H1 (cell line): Measurements from ENCODE around the gene TPST2. TPM values are rescaled to one million over a fixed set of nuclear protein-coding genes. Genes with fewer than 3 reads are reported as not detected.

Source experiments
- CTCF ChIA-PET: fragments of 300-600 bp; sonication (Branson Sonifier 250); formaldehyde crosslinking; loops from one replicate; lab custom pipeline; 2021; ENCODE audit not compliant: partially characterized antibody; lab: Charles Lee
- POLR2A ChIA-PET: fragments of 300-600 bp; sonication (Branson Sonifier 250); formaldehyde crosslinking; loops from one replicate; lab custom pipeline; 2021; ENCODE audit warnings: inconsistent platforms; ENCODE audit not compliant: partially characterized antibody; lab: Charles Lee
- DNase-seq, 2 experiments: peaks; one replicate each; pipeline versions ENCODE4 v3.0.0 to v3.0.0-alpha.2; 2010 to 2022; ENCODE audit warnings: low spot score in 2 of 2, low read depth in 1 of 2, mixed read lengths in 1 of 2
- FAIRE-seq: peaks from 2 replicates; lab custom pipeline; 2011; peaks lifted over from hg19 to GRCh38; lab: Jason Lieb, UNC
- H2AFZ ChIP-seq: 2 replicates; pipeline ENCODE4 v1.8.1; 2012; ENCODE audit warnings: low read length, inconsistent platforms
- H2AK5ac ChIP-seq: 2 replicates; pipeline ENCODE4 v1.6.1; 2013; ENCODE audit warnings: low read depth, low read length
- H2BK120ac ChIP-seq: replicated peaks from 2 replicates; pipeline ENCODE3; 2013; ENCODE audit warnings: low read depth, low read length, inconsistent platforms
- H2BK12ac ChIP-seq: 2 replicates; pipeline ENCODE4 v1.6.1; 2013; ENCODE audit warnings: low read depth, low read length
- H2BK15ac ChIP-seq: 2 replicates; pipeline ENCODE4 v1.6.1; 2013; ENCODE audit warnings: low read length
- H2BK20ac ChIP-seq: 2 replicates; pipeline ENCODE4 v1.6.1; 2013; ENCODE audit warnings: low read length
- H2BK5ac ChIP-seq: 2 replicates; pipeline ENCODE4 v1.6.1; 2013; ENCODE audit warnings: low read depth, low read length
- H3K14ac ChIP-seq: 2 replicates; pipeline ENCODE4 v1.6.1; 2013; ENCODE audit warnings: inconsistent platforms; ENCODE audit not compliant: insufficient read length
- H3K18ac ChIP-seq: 2 replicates; pipeline ENCODE4 v1.6.1; 2013; ENCODE audit warnings: low read length; ENCODE audit errors: extremely low read depth
- H3K23ac ChIP-seq: 2 replicates; pipeline ENCODE4 v1.6.1; 2013; ENCODE audit warnings: inconsistent platforms; ENCODE audit not compliant: insufficient read length
- H3K23me2 ChIP-seq: 2 replicates; pipeline ENCODE4 v1.6.1; 2013; ENCODE audit warnings: low read depth, low read length
- H3K27ac ChIP-seq: 2 replicates; pipeline ENCODE4 v1.6.1; 2011; ENCODE audit warnings: low read depth, low read length, inconsistent platforms
- H3K27me3 ChIP-seq, 4 experiments: replicated peaks in 1 of 4; 1 replicate in 1 of 4; 2 replicates in 3 of 4; pipeline versions ENCODE4 v1.6.1 to v1.8.1; 2011 to 2013; ENCODE audit warnings: low read length in 3 of 4, mild to moderate bottlenecking in 3 of 4, inconsistent platforms in 2 of 4, mixed read lengths in 2 of 4, moderate library complexity in 1 of 4; ENCODE audit not compliant: control insufficient read depth in 3 of 4, insufficient read depth in 3 of 4; ENCODE audit errors: extremely low read depth in 1 of 4
- H3K36me3 ChIP-seq, 4 experiments: 2 replicates each; pipeline versions ENCODE4 v1.6.1 to v1.8.1; 2011 to 2013; ENCODE audit warnings: mild to moderate bottlenecking in 4 of 4, low read length in 3 of 4, moderate library complexity in 2 of 4, control low read depth in 1 of 4, inconsistent platforms in 1 of 4; ENCODE audit not compliant: insufficient read depth in 4 of 4, control insufficient read depth in 2 of 4
- H3K4ac ChIP-seq: replicated peaks from 2 replicates; pipeline ENCODE3; 2013; ENCODE audit warnings: low read length, low read depth, mixed read lengths, inconsistent platforms; ENCODE audit not compliant: insufficient read length
- H3K4me1 ChIP-seq, 4 experiments: replicated peaks in 1 of 4; 1 replicate in 1 of 4; 2 replicates in 3 of 4; pipeline versions ENCODE4 v1.6.1 to v1.8.1; 2011 to 2013; ENCODE audit warnings: low read length in 3 of 4, inconsistent platforms in 2 of 4, mixed read lengths in 1 of 4; ENCODE audit not compliant: insufficient read depth in 4 of 4, control insufficient read depth in 3 of 4
- H3K4me2 ChIP-seq, 2 experiments: 2 replicates each; pipeline versions ENCODE4 v1.6.1 to v1.8.1; 2011 to 2013; ENCODE audit warnings: low read depth in 2 of 2, low read length in 2 of 2, control low read depth in 1 of 2, inconsistent platforms in 1 of 2, mild to moderate bottlenecking in 1 of 2; ENCODE audit not compliant: insufficient read depth in 1 of 2
- H3K4me3 ChIP-seq, 4 experiments: fragments of 200-600, 300-600 bp in 1 of 4; sonication (generic), shearing (Covaris generic), sonication (Bioruptor Twin) in 1 of 4; 2 replicates each; pipeline versions ENCODE4 v1.5.1 to v1.8.1; 2011 to 2016; ENCODE audit warnings: low read length in 4 of 4, low read depth in 3 of 4, control low read depth in 2 of 4, inconsistent platforms in 2 of 4, mild to moderate bottlenecking in 2 of 4, mixed read lengths in 1 of 4, moderate library complexity in 1 of 4; ENCODE audit not compliant: insufficient read depth in 2 of 4; ENCODE audit errors: extremely low read depth in 1 of 4
- H3K56ac ChIP-seq: replicated peaks from 2 replicates; pipeline ENCODE3; 2013; ENCODE audit warnings: low read depth, mild to moderate bottlenecking, mixed read lengths, low read length, inconsistent platforms; ENCODE audit not compliant: insufficient read length
- H3K79me1 ChIP-seq: 2 replicates; pipeline ENCODE4 v1.6.1; 2013; ENCODE audit warnings: low read depth, low read length, control low read depth
- H3K79me2 ChIP-seq, 2 experiments: 2 replicates each; pipeline versions ENCODE4 v1.6.1 to v1.8.1; 2012 to 2013; ENCODE audit warnings: low read length in 2 of 2, mild to moderate bottlenecking in 2 of 2, inconsistent platforms in 1 of 2; ENCODE audit not compliant: insufficient read depth in 2 of 2, control insufficient read depth in 1 of 2
- H3K9ac ChIP-seq, 4 experiments: replicated peaks in 1 of 4; 1 replicate in 1 of 4; 2 replicates in 3 of 4; pipeline versions ENCODE4 v1.6.1 to v1.8.1; 2011 to 2013; ENCODE audit warnings: low read depth in 3 of 4, low read length in 3 of 4, control low read depth in 2 of 4, mild to moderate bottlenecking in 2 of 4, moderate library complexity in 2 of 4, inconsistent platforms in 1 of 4; ENCODE audit errors: extremely low read depth in 1 of 4
- H3K9me3 ChIP-seq, 2 experiments: 2 replicates each; pipeline versions ENCODE4 v1.6.1 to v1.8.1; 2012 to 2013; ENCODE audit warnings: mild to moderate bottlenecking in 2 of 2, moderate library complexity in 2 of 2, control low read depth in 1 of 2, inconsistent platforms in 1 of 2, low read depth in 1 of 2, low read length in 1 of 2, mixed read lengths in 1 of 2; ENCODE audit not compliant: insufficient read depth in 2 of 2
- H4K20me1 ChIP-seq, 2 experiments: replicated peaks in 1 of 2; 2 replicates each; pipeline versions ENCODE3 to v1.8.1; 2011 to 2013; ENCODE audit warnings: inconsistent platforms in 2 of 2, low read length in 2 of 2, mild to moderate bottlenecking in 1 of 2; ENCODE audit not compliant: insufficient read depth in 2 of 2, control insufficient read depth in 1 of 2
- H4K5ac ChIP-seq: 2 replicates; pipeline ENCODE4 v1.6.1; 2013; ENCODE audit warnings: low read length, low read depth, mixed read lengths, inconsistent platforms; ENCODE audit not compliant: insufficient read length
- H4K8ac ChIP-seq: 2 replicates; pipeline ENCODE4 v1.8.0; 2013; ENCODE audit warnings: mild to moderate bottlenecking, moderate library complexity, low read length, inconsistent platforms; ENCODE audit not compliant: insufficient read depth; ENCODE audit errors: extremely low read depth
- H4K91ac ChIP-seq: replicated peaks from 2 replicates; pipeline ENCODE3; 2013; ENCODE audit warnings: low read length, mixed read lengths, inconsistent platforms; ENCODE audit not compliant: insufficient read length
- CBX5 ChIP-seq: fragments of 300-800, 300-1000 bp; sonication (generic); IDR thresholded peaks from 2 replicates; pipeline ENCODE4 v1.7.1; 2016; ENCODE audit warnings: antibody characterized with exemption, low read length, low read depth
- KDM1A ChIP-seq: fragments of 200-600, 300-600 bp; sonication (generic); IDR thresholded peaks from 2 replicates; pipeline ENCODE4 v1.7.1; 2016; ENCODE audit warnings: mild to moderate bottlenecking, low read length, borderline replicate concordance
- WGBS, 2 experiments: shearing (Covaris generic) in 1 of 2; methylation state at CpG; one replicate each; pipeline versions ENCODE4 v1.1.6 to v1.1.7; 2013 to 2015; ENCODE audit warnings: low lambda C conversion rate in 2 of 2, mixed read lengths in 2 of 2, inconsistent platforms in 1 of 2, low coverage in 1 of 2, missing lambda C conversion rate in 1 of 2; ENCODE audit not compliant: insufficient replicate concordance in 2 of 2, insufficient coverage in 1 of 2, insufficient read length in 1 of 2; ENCODE audit errors: extremely low coverage in 1 of 2, missing lambda C conversion rate in 1 of 2; 5-methylcytosine and 5-hydroxymethylcytosine counted together
- polyA plus RNA-seq, 7 experiments: library from polyadenylated mRNA; depleted of rRNA in 3 of 7; stranded (reverse) in 5 of 7; unstranded in 2 of 7; fragments of >200 nt in 5 of 7; fragments of 200-250 nt in 2 of 7; gene quantifications; 1 replicate in 5 of 7; 2 replicates in 1 of 7; 4 replicates in 1 of 7; pipeline versions ENCODE4 v1.2.1 to v1.2.3, GENCODE V29; 2011 to 2013; ENCODE audit warnings: missing spikeins in 2 of 7, mixed read lengths in 2 of 7
- total RNA-seq: library from RNA; stranded (reverse); fragmentation: NEBNext Ultra II Directional; extraction: Animal tissue kit (Norgen Biotek cat#: 25700); gene quantifications from 2 replicates; pipeline ENCODE4 v1.2.1, GENCODE V29; 2021

The TPST2 gene
- total and polyA plus RNA-seq, 2 of the 8 experiments (the other 6 are each of a cell fraction or from before 2014, with no cell fraction given): 58.8 to 143 TPM

- DNase-seq (no peak), FAIRE-seq (no peak)
- Histone ChIP-seq H2BK20ac (peak overlapping the region; percentile 64; the same call in 1 of the 2 replicates), H4K5ac (no peak overlapping the region), H3K4ac (no peak overlapping the region), H2BK5ac (no peak overlapping the region), H3K4me1 (peaks cover 16 to 38% (median 25%) of the 10 kb centered on the region in 4 experiments), H2BK120ac (no peak overlapping the region), H3K9ac (no peak overlapping the region), H4K91ac (no peak overlapping the region), H4K20me1 (peaks cover 4 to 6% of the 10 kb centered on the region in 2 experiments), H4K8ac (no peak overlapping the region), H3K79me1 (peaks cover 14% of the 10 kb centered on the region), H3K79me2 (peaks cover 5 to 73% of the 10 kb centered on the region in 2 experiments; a peak in 3 of 4 replicates), H2BK15ac (0 out of 2 replicates have a peak overlapping the region, but pooled peaks have one; percentile 21), H3K18ac (peak overlapping the region; percentile 13; the same call in 1 of the 2 replicates), H2AFZ (no peak overlapping the region), H3K9me3 (no peaks in the 10 kb centered on the region), H3K56ac (no peak overlapping the region), H3K36me3 (peaks cover 0 to 6% (median 0%) of the 10 kb centered on the region in 4 experiments; a peak in 1 of 8 replicates), H3K27ac (no peak overlapping the region), H3K4me3 (no peak overlapping the region), H2BK12ac (no peak overlapping the region), H3K4me2 (no peak overlapping the region), H3K27me3 (no peaks in the 10 kb centered on the region), H3K23ac (no peak overlapping the region), H3K23me2 (peaks cover 1% of the 10 kb centered on the region; the same call in 1 of the 2 replicates), H3K14ac (no peak overlapping the region), H2AK5ac (no peak overlapping the region)
- WGBS, 2 experiments: 94% methylated on average over 2 of the region's 2 CpGs; no CpG with 5 or more reads in 1 of the 2 experiments
- POLR2A ChIA-PET: interaction anchor here (1.8 kb wide), 1 partner anchor 8 kb away, joined by 8 read pairs; no protein-coding TSS in a partner anchor
- CTCF ChIA-PET: interaction anchor here (1.4 kb wide), 1 partner anchor 77 kb away, joined by 3 read pairs; no protein-coding TSS in a partner anchor
- TF ChIP-seq KDM1A (peak; percentile 60; the same call in 1 of the 2 replicates), CBX5 (no peak)
Measured at GRCh38 chr22:26551568-26551967, 38.4 kb downstream of the TPST2 start.
